Esophagus squamous epithelium (tissue), 5 donors: Measurements from ENCODE around the gene VPS35L. TPM values are rescaled to one million over a fixed set of nuclear protein-coding genes. Genes with fewer than 3 reads are reported as not detected.
A peak's percentile ranks its signal among the peaks of the same experiment; 100 is the strongest.
"Not testable (repeated sequence)": the region's sequence is repeated elsewhere in the genome, so short reads cannot be mapped to it uniquely, and the experiment has no call there.

Experiments
- DNase-seq: peaks from one replicate; lab custom pipeline; 2025; lab: John Stamatoyannopoulos, UW
- H3K27ac ChIP-seq, 4 donors: fragments of 200-600 bp; sonication (generic); one replicate each; pipeline ENCODE4 v1.5.1; 2016 to 2019; ENCODE audit warnings: mild to moderate bottlenecking in 1 of 4
- H3K27me3 ChIP-seq, 4 donors: fragments of 200-600 bp; sonication (generic); 1 replicate in 3 of 4; 2 replicates in 1 of 4; pipeline versions ENCODE4 v1.5.1 to v1.6.0; 2017 to 2021; ENCODE audit warnings: antibody characterized with exemption in 1 of 4
- H3K36me3 ChIP-seq, 3 donors: fragments of 200-600 bp; sonication (generic); one replicate each; pipeline ENCODE4 v1.5.1; 2016 to 2019
- H3K4me1 ChIP-seq, 3 donors: fragments of 200-600 bp; sonication (generic); one replicate each; pipeline ENCODE4 v1.5.1; 2017 to 2019
- H3K4me3 ChIP-seq, 4 donors: fragments of 200-600 bp; sonication (generic); 1 replicate in 3 of 4; 2 replicates in 1 of 4; pipeline ENCODE4 v1.5.1; 2016 to 2019; ENCODE audit warnings: mild to moderate bottlenecking in 2 of 4, moderate library complexity in 1 of 4
- H3K9me3 ChIP-seq, 3 donors: fragments of 200-600 bp; sonication (generic); one replicate each; pipeline ENCODE4 v1.5.1; 2016 to 2019
- POLR2A ChIP-seq, 4 donors: fragments of 450-650 bp; IDR thresholded peaks; one replicate each; pipeline ENCODE4 v1.6.1; 2017; ENCODE audit warnings: antibody characterized with exemption in 4 of 4, mild to moderate bottlenecking in 4 of 4, moderate library complexity in 3 of 4
- WGBS, 2 donors: methylation state at CpG; one replicate each; pipeline ENCODE4 v1.1.5; 2018; 5-methylcytosine and 5-hydroxymethylcytosine counted together
- intact Hi-C: fragments of 100-400 bp; cut with DNase I; formaldehyde crosslinking; loops from one replicate; pipeline ENCODE4 v1.15.0; 2022
- total RNA-seq, 4 donors: library from RNA; depleted of rRNA; stranded (reverse); fragments of >200 nt; gene quantifications; one replicate each; pipeline ENCODE4 v1.1.0, GENCODE V29; 2016
- TF ChIP-seq, protein P1 (sequence below), 6 experiments: fragments of 450-650 bp in 4 of 6; fragments of 200-600 bp in 2 of 6; sonication (generic) in 2 of 6; IDR thresholded peaks; one replicate each; pipeline ENCODE4 v1.5.1; 2016 to 2019; ENCODE audit warnings: antibody characterized with exemption in 6 of 6, mild to moderate bottlenecking in 4 of 6, moderate library complexity in 4 of 6
- donor health status: DM: yes; HTN: yes; CAD: no.

The VPS35L gene
- total RNA-seq, 4 donors from 2014 or later = 20.8 to 32.9 (median 23.9) TPM

DNA sequence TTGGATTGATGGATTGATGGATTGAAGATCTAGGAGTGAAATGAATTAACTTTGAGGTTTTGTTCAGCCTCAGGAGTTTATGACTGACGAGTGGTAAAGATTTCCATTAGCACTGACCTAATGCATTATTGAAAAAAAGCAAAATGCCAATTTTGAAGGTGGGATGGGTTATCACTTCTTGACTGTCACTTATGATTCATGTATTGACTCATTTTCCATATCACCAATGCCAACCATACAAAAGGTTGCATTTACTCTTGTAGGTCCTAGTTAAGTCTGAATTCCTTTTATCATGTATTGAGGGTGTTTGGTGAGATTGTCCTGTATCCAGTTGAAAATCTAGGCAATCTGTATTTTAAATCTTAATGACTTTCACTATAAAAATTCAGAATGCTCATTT, 104.9 kb downstream of the VPS35L start:
- no peak for DNase-seq
- intact Hi-C loops = no loop called here
- H3K27ac ChIP-seq = no peak overlapping the region
- H3K9me3 ChIP-seq = no peaks in the 10 kb centered on the region
- TF ChIP-seq, protein P1, sequence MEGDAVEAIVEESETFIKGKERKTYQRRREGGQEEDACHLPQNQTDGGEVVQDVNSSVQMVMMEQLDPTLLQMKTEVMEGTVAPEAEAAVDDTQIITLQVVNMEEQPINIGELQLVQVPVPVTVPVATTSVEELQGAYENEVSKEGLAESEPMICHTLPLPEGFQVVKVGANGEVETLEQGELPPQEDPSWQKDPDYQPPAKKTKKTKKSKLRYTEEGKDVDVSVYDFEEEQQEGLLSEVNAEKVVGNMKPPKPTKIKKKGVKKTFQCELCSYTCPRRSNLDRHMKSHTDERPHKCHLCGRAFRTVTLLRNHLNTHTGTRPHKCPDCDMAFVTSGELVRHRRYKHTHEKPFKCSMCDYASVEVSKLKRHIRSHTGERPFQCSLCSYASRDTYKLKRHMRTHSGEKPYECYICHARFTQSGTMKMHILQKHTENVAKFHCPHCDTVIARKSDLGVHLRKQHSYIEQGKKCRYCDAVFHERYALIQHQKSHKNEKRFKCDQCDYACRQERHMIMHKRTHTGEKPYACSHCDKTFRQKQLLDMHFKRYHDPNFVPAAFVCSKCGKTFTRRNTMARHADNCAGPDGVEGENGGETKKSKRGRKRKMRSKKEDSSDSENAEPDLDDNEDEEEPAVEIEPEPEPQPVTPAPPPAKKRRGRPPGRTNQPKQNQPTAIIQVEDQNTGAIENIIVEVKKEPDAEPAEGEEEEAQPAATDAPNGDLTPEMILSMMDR (IDR thresholded peaks at IDR 0.05) = no peak
- no peak for TF ChIP-seq POLR2A (IDR thresholded peaks at IDR 0.05)
- peaks cover 0 to 64% (median 0%) of the 10 kb centered on the region in 3 donors for H3K36me3 ChIP-seq
- WGBS, 2 donors = 79 to 100% methylated on average over 1 of the region's 1 CpG
- H3K27me3 ChIP-seq = no peaks in the 10 kb centered on the region
- no peaks in the 10 kb centered on the region for H3K4me1 ChIP-seq
- no peak overlapping the region for H3K4me3 ChIP-seq

DNA sequence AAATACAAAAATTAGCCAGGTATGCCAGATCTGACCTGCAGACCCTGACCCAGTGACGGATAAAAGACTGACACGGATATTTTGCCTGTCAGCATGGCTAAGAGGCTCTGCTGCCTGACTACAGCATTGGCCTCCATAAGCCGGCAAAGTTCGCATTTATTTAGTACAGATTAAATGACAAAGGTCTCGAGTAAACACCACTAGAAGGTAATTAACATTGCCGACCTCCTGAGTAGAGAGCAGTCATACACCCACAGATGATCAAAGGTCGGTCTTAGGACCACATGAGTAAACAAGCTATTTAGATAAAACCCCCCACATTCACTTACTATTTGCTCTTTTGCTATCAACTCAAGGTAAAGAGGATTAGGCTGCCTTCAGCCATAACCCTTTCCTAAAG, 106.8 kb downstream of the VPS35L start:
- DNase-seq = no peak
- Histone ChIP-seq H3K27me3 (no peaks in the 10 kb centered on the region), H3K4me3 (no peak overlapping the region), H3K36me3 (peaks cover 0 to 46% (median 0%) of the 10 kb centered on the region in 3 donors), H3K9me3 (no peaks in the 10 kb centered on the region), H3K4me1 (peaks cover 0 to 15% (median 0%) of the 10 kb centered on the region in 3 donors), H3K27ac (no peak overlapping the region)
- WGBS, 2 donors = 91 to 92% methylated on average over 7 of the region's 7 CpGs
- intact Hi-C loops = no loop called here
- TF ChIP-seq, protein P1 (IDR thresholded peaks at IDR 0.05) = no peak
- TF ChIP-seq POLR2A (IDR thresholded peaks at IDR 0.05) = no peak

DNA sequence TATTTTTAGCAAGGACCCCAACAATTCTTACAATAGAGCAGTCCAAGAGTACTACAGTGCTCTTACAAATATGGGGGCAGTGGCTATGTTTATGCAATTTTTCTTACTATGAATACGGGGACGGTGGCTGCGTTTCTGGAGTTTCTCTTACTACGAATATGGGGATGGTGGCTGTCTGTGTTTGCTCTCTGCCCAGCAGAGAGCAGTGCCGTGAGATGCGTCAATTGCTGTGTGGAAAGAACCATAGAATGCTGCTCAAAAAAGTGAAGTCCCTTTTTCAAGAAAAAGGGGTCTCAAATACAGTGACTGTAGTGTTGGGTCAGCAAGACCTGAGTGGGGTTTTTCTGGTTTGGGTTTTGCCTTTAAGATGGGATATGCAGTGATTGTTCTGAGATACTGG, 108.7 kb downstream of the VPS35L start:
- Histone ChIP-seq H3K27me3 (no peaks in the 10 kb centered on the region), H3K36me3 (peaks cover 0 to 40% (median 0%) of the 10 kb centered on the region in 3 donors), H3K4me1 (peaks cover 0 to 16% (median 0%) of the 10 kb centered on the region in 3 donors), H3K9me3 (no peaks in the 10 kb centered on the region), H3K27ac (no peak overlapping the region), H3K4me3 (no peak overlapping the region)
- no peak for DNase-seq
- 96 to 98% methylated on average over 6 of the region's 6 CpGs for WGBS, 2 donors
- TF ChIP-seq POLR2A (IDR thresholded peaks at IDR 0.05) = no peak
- TF ChIP-seq, protein P1 (IDR thresholded peaks at IDR 0.05) = no peak
- intact Hi-C loops = no loop called here

DNA sequence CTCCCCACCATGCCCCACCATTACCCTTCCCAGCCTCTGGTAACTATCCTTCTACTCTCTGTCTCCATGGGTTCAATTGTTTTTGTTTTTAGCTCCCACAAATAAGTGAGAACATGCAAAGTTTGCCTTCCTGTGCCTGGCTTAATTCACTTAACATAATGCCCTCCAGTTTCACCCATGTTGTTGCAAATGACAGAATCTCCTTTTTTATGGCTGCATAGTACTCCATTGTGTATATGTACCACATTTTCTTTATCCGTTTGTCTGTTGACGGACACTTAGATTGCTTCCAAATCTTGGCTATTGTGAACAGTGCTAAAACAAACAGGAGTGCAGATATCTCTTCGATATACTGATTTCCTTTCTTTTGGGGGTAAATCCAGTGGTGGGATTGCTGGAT, 109.8 kb downstream of the VPS35L start:
- 92 to 98% methylated on average over 3 of the region's 3 CpGs for WGBS, 2 donors
- peaks cover 0 to 44% (median 0%) of the 10 kb centered on the region in 3 donors for H3K36me3 ChIP-seq

DNA sequence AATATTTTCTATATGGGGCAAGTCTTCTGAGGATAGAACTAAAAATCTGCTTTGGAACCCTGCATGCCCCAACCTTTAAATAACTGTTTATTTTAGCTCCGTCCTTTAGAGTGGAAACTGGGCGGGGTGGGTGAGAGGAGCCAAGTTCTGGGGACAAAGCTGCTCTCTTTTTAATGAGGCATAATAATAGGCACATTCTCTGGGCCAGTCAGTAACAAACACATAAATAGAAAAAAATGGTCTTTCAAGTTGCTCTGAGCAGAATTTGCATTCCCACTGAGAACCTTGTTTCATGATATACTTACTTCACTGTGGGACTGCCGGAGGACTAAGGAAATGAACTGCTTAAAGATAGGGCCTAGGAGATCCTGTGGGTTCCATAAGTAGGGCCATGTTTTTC, 111.0 kb downstream of the VPS35L start:
- H3K27me3 ChIP-seq = no peaks in the 10 kb centered on the region
- H3K27ac ChIP-seq = peak overlapping the region in 1 of 4 donors; percentile 36
- TF ChIP-seq POLR2A (IDR thresholded peaks at IDR 0.05) = no peak
- TF ChIP-seq, protein P1 (IDR thresholded peaks at IDR 0.05) = no peak
- no peaks in the 10 kb centered on the region for H3K9me3 ChIP-seq
- no peak for DNase-seq
- no peak overlapping the region for H3K4me3 ChIP-seq
- 50 to 58% methylated on average over 3 of the region's 3 CpGs for WGBS, 2 donors
- intact Hi-C loops = no loop called here
- peaks cover 0 to 16% (median 0%) of the 10 kb centered on the region in 3 donors for H3K4me1 ChIP-seq
- peaks cover 0 to 53% (median 0%) of the 10 kb centered on the region in 3 donors for H3K36me3 ChIP-seq

More for the DNA sequence above, 109.8 kb downstream of the VPS35L start:
- H3K27ac ChIP-seq, DNase-seq, H3K27me3 ChIP-seq, H3K4me3 ChIP-seq, intact Hi-C loops, H3K9me3 ChIP-seq: not testable (repeated sequence)
- H3K4me1 ChIP-seq = peaks cover 0 to 16% (median 0%) of the 10 kb centered on the region in 3 donors

DNA sequence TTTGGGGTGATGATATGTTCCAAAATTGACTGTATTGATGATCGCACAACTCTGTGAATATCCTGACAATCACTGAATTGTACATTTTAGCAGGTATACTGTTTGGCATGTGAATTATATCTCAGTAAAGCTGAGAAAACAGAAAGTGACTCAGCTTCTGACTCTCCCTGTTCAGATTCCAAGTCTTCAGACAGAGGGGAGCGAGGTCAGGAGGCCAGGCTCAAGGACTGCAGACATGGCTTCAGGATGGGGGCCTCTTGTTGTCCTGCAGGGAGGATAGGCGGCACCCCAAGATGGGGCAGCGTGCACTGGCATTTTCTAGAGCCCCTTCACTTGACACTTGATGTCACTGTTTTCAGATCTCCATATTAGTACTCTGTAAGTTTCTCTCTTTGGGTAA, 116.9 kb downstream of the VPS35L start:
- DNase-seq = no peak
- intact Hi-C loops = no loop called here

More for the DNA sequence above, 116.9 kb downstream of the VPS35L start:
- 87 to 96% methylated on average over 4 of the region's 4 CpGs for WGBS, 2 donors
- peaks cover 0 to under 1% (median 0%) of the 10 kb centered on the region in 3 donors for H3K4me1 ChIP-seq
- TF ChIP-seq POLR2A (IDR thresholded peaks at IDR 0.05) = no peak
- TF ChIP-seq, protein P1 (IDR thresholded peaks at IDR 0.05) = no peak
- peaks cover 0 to 89% (median 0%) of the 10 kb centered on the region in 3 donors for H3K36me3 ChIP-seq
- no peaks in the 10 kb centered on the region for H3K27me3 ChIP-seq
- no peak overlapping the region for H3K27ac ChIP-seq
- H3K9me3 ChIP-seq = no peaks in the 10 kb centered on the region
- no peak overlapping the region for H3K4me3 ChIP-seq
